Renal pelvis (tissue), 4 donors: Measurements from ENCODE around the gene CRABP2. TPM values are rescaled to one million over a fixed set of nuclear protein-coding genes. Genes with fewer than 3 reads are reported as not detected.
A peak's percentile ranks its signal among the peaks of the same experiment; 100 is the strongest.

ENCODE experiments used
- DNase-seq: peaks from one replicate; pipeline ENCODE4 v3.0.0-alpha.2; 2013
- polyA plus RNA-seq, 3 donors: library from polyadenylated mRNA; unstranded; fragments of 120-200 nt; gene quantifications; one replicate each; pipeline ENCODE4 v1.2.1, GENCODE V29; 2013; ENCODE audit not compliant: insufficient read length in 3 of 3

Gene CRABP2
- polyA plus RNA-seq, 3 donors, result 68.5 to 113 (median 93.8) TPM

GRCh38 chr1:156744786-156745419, 39.5 kb upstream of the CRABP2 start:
- no peak for DNase-seq

GRCh38 chr1:156744344-156744743, 39.0 kb upstream of the CRABP2 start:
- no peak for DNase-seq

- DNase-seq, result no peak
These were observed 38.3 kb upstream of the CRABP2 start for GRCh38 chr1:156743367-156744302.

GRCh38 chr1:156742801-156743200, 37.4 kb upstream of the CRABP2 start:
- no peak for DNase-seq

GRCh38 chr1:156742017-156742416, 36.6 kb upstream of the CRABP2 start:
- DNase-seq, result no peak

GRCh38 chr1:156741481-156741983, 36.1 kb upstream of the CRABP2 start:
- DNase-seq, result no peak

GRCh38 chr1:156740741-156741480, 35.5 kb upstream of the CRABP2 start, which contains the start of gene MRPL24:
TSS of gene MRPL24 (minus strand) at chr1:156741088. CDS start at chr1:156738704, 2,384 bp downstream.
- peak; percentile 100 for DNase-seq

GRCh38 chr1:156740237-156740740, 34.9 kb upstream of the CRABP2 start:
- DNase-seq, result no peak

GRCh38 chr1:156738916-156739315, 33.5 kb upstream of the CRABP2 start:
- DNase-seq, result no peak

- no peak for DNase-seq
These were observed 33.0 kb upstream of the CRABP2 start for GRCh38 chr1:156738407-156738806.

GRCh38 chr1:156733989-156734584, 28.7 kb upstream of the CRABP2 start:
- DNase-seq, result no peak

- peak; percentile 97 for DNase-seq
These were observed 23.4 kb upstream of the CRABP2 start, which contains the start of gene ISG20L2 for GRCh38 chr1:156728599-156729462. TSS of gene ISG20L2 (minus strand) at chr1:156728766. CDS start at chr1:156727652, 1,114 bp downstream.

- no peak for DNase-seq
These were observed 22.7 kb upstream of the CRABP2 start, which contains the start of gene METTL25B for GRCh38 chr1:156727926-156728598. TSS of gene METTL25B (plus strand) at chr1:156728469. CDS start at chr1:156729105, 636 bp downstream.

GRCh38 chr1:156727492-156727891, 22.1 kb upstream of the CRABP2 start:
- no peak for DNase-seq

GRCh38 chr1:156726549-156727226, 21.3 kb upstream of the CRABP2 start:
- no peak for DNase-seq

GRCh38 chr1:156725683-156726280, 20.4 kb upstream of the CRABP2 start:
- peak; percentile 89 for DNase-seq

- no peak for DNase-seq
These were observed 16.2 kb upstream of the CRABP2 start for GRCh38 chr1:156721535-156721934.

- no peak for DNase-seq
These were observed 15.7 kb upstream of the CRABP2 start for GRCh38 chr1:156721131-156721530.

- DNase-seq, result no peak
These were observed 12.0 kb upstream of the CRABP2 start for GRCh38 chr1:156717351-156717750.
